Measurements from ENCODE around the gene CPED1. TPM values are rescaled to one million over a fixed set of nuclear protein-coding genes. Genes with fewer than 3 reads are reported as not detected.

Gene CPED1
- total and polyA plus RNA-seq, 3 donors from 2014 or later, result 7.4 to 13.1 (median 11.8) TPM

- no peak for DNase-seq
- WGBS, 2 donors, result 82 to 84% methylated on average over 2 of the region's 2 CpGs
- Histone ChIP-seq H3K9me3 (no peaks in the 10 kb centered on the region), H3K4me1 (no peaks in the 10 kb centered on the region), H3K27ac (no peak overlapping the region), H3K27me3 (no peaks in the 10 kb centered on the region), H3K4me3 (no peak overlapping the region), H3K36me3 (ENCODE audit: low read depth, missing control alignments) (no peaks in the 10 kb centered on the region)
- intact Hi-C loops (cut with DNase I; ENCODE audit: low total_unique reads), result no loop called here
- TF ChIP-seq CTCF (IDR thresholded peaks at IDR 0.05), result no peak
- no peak for TF ChIP-seq POLR2A (IDR thresholded peaks at IDR 0.05)
These were observed 181.0 kb downstream of the CPED1 start for GRCh38 chr7:121169469-121169868.

- intact Hi-C loops (cut with DNase I; ENCODE audit: low total_unique reads), result no loop called here
- no peak for TF ChIP-seq POLR2A (IDR thresholded peaks at IDR 0.05)
- no peak for TF ChIP-seq CTCF (IDR thresholded peaks at IDR 0.05)
- Histone ChIP-seq H3K4me3 (no peak overlapping the region), H3K27me3 (no peaks in the 10 kb centered on the region), H3K36me3 (ENCODE audit: low read depth, missing control alignments) (no peaks in the 10 kb centered on the region), H3K9me3 (no peaks in the 10 kb centered on the region), H3K27ac (no peak overlapping the region), H3K4me1 (no peaks in the 10 kb centered on the region)
- whole genome bisulfite sequencing, 2 donors, result 89 to 90% methylated on average over 1 of the region's 1 CpG
- DNase-seq, result no peak
These were observed 184.0 kb downstream of the CPED1 start for GRCh38 chr7:121172484-121172883.

- no peak overlapping the region for H3K4me3 ChIP-seq
- H3K9me3 ChIP-seq, result no peaks in the 10 kb centered on the region
- H3K27me3 ChIP-seq, result no peaks in the 10 kb centered on the region
- WGBS, 2 donors, result 64 to 72% methylated on average over 5 of the region's 5 CpGs
- intact Hi-C loops (cut with DNase I; ENCODE audit: low total_unique reads), result no loop called here
- no peak for DNase-seq
- no peak overlapping the region for H3K27ac ChIP-seq
- no peaks in the 10 kb centered on the region for H3K36me3 ChIP-seq (ENCODE audit: low read depth, missing control alignments)
- no peak for TF ChIP-seq POLR2A (IDR thresholded peaks at IDR 0.05)
- H3K4me1 ChIP-seq, result no peaks in the 10 kb centered on the region
These were observed 187.3 kb downstream of the CPED1 start for GRCh38 chr7:121175826-121176225.

DNA sequence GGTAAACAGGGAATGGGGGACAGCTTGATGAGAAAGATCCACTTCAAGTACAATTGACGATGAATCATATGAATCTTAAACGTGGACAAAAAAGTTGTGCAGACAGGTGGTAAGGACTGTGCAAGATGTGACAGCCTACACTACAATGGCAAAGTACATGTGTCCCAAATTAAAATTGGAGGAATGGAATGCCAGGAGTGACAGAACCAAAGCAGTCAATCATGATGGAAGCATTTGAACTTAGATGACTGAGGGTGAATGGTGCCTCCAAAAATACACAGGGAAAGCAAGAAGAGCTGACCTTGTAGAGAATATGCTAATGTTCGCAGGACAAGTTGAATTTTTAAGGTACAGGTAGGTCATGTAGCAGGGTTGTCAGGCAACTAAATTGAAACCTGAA, 189.9 kb downstream of the CPED1 start:
- Histone ChIP-seq H3K4me3 (no peak overlapping the region), H3K9me3 (no peaks in the 10 kb centered on the region), H3K4me1 (no peaks in the 10 kb centered on the region), H3K27ac (no peak overlapping the region), H3K36me3 (ENCODE audit: low read depth, missing control alignments) (no peaks in the 10 kb centered on the region), H3K27me3 (no peaks in the 10 kb centered on the region)
- intact Hi-C loops (cut with DNase I; ENCODE audit: low total_unique reads), result no loop called here
- no peak for TF ChIP-seq CTCF (IDR thresholded peaks at IDR 0.05)
- TF ChIP-seq POLR2A (IDR thresholded peaks at IDR 0.05), result no peak
- DNase-seq, result no peak
- 92 to 95% methylated on average over 3 of the region's 3 CpGs for whole genome bisulfite sequencing, 2 donors

DNA sequence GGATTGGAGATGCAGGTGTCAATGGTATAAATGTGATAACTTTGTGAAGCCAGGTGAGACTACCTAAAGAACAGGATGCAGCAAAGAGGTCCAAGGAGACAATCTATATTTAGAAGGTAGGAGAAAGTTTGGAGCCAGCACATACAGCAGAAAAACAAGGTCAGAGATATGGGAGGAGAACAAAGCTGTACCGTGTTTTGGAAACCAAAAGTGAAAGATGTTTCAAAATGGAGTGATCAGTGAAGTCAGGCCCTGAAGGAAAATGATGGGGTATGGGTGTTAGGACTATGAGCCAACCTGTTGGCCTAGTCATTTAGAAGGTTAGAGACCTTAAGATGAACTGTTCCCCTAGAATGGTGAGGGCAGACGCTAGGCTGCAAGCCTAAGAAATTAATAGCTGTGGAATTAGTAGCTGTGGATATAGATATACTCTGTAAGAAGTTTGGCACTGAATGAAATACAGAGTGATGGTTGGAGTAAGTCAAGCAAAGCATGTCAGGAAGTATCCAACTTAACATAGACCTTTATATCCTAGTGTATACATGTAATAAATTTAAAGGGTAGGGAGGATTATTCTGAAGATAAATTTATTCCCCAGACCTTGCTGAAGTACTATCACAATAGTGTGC, 190.5 kb downstream of the CPED1 start:
- Histone ChIP-seq H3K27ac (no peak overlapping the region), H3K27me3 (no peaks in the 10 kb centered on the region), H3K9me3 (no peaks in the 10 kb centered on the region), H3K36me3 (ENCODE audit: low read depth, missing control alignments) (no peaks in the 10 kb centered on the region), H3K4me3 (no peak overlapping the region), H3K4me1 (no peaks in the 10 kb centered on the region)
- no peak for DNase-seq
- intact Hi-C loops (cut with DNase I; ENCODE audit: low total_unique reads), result no loop called here
- 54 to 74% methylated on average over 2 of the region's 2 CpGs for WGBS, 2 donors
- TF ChIP-seq CTCF (IDR thresholded peaks at IDR 0.05), result no peak
- TF ChIP-seq POLR2A (IDR thresholded peaks at IDR 0.05), result no peak

Data from testis (tissue), 3 donors.